ENCODE data around the gene PPME1. TPM values are rescaled to one million over a fixed set of nuclear protein-coding genes. Genes with fewer than 3 reads are reported as not detected.
A peak's percentile ranks its signal among the peaks of the same experiment; 100 is the strongest.

Gene PPME1
- total and polyA plus RNA-seq, 2 of the 4 experiments (the other 2 are of a cell fraction), result 42.3 to 89.5 TPM

DNA sequence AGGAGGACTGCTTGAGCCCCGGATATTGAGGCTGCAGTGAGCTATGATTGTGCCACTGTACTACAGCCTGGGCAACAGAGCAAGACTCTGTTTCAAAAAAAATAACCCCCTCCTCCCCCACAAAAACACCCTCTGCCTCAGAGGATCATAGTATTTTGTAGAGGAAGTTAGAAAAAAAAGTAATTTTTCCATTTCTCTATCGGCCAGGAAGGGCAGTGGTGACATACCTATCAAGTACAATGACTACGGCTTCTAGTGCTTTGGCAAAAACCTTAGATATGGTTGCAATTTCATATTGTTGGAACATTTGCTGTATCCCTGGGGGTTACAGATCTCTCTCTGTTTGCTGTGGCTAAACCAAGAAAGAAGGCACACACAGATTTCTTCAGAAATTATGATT lies 29.2 kb upstream of the PPME1 start:
- Histone ChIP-seq H3K27me3 (ENCODE audit: control insufficient read depth, insufficient read depth, low read length) (no peaks in the 10 kb centered on the region), H2BK120ac (ENCODE audit: low read depth, low read length) (peak overlapping the region; percentile 93; the same call in 1 of the 2 replicates), H2AK5ac (ENCODE audit: low read depth, low read length) (peak overlapping the region; percentile 71; the same call in 1 of the 2 replicates), H4K91ac (ENCODE audit: insufficient read depth, low read depth, low read length) (peak overlapping the region; percentile 91), H4K5ac (ENCODE audit: low read depth, low read length) (peak overlapping the region; percentile 87; the same call in 1 of the 2 replicates), H3K18ac (ENCODE audit: low read depth, low read length) (peak overlapping the region; percentile 86), H2AK9ac (replicated peaks; ENCODE audit: low read depth, low read length, poor library complexity) (no peak overlapping the region), H2BK15ac (ENCODE audit: low read depth, low read length) (peak overlapping the region; percentile 78; the same call in 2 of the 3 replicates), H3K4me3 (ENCODE audit: insufficient read depth, low read depth, low read length) (no peak overlapping the region), H2BK5ac (ENCODE audit: low read depth, low read length, poor library complexity, severe bottlenecking) (peak overlapping the region; percentile 95), H3K4me2 (ENCODE audit: low read depth, low read length) (no peak overlapping the region), H3K23ac (ENCODE audit: low read depth, low read length) (peak overlapping the region; percentile 84; the same call in 1 of the 2 replicates), H3K4me1 (ENCODE audit: control insufficient read depth, insufficient read depth, low read length) (peaks cover 19% of the 10 kb centered on the region), H2BK20ac (ENCODE audit: low read depth, low read length) (peak overlapping the region; percentile 91), H2AFZ (replicated peaks; ENCODE audit: low read length, poor library complexity) (no peak overlapping the region), H3K56ac (ENCODE audit: extremely low read depth, insufficient read depth, low read length) (no peak overlapping the region), H3K4ac (ENCODE audit: low read depth, low read length) (peak overlapping the region; percentile 92; the same call in 1 of the 2 replicates), H3K9me1 (ENCODE audit: insufficient read depth, low read length) (peaks cover 6% of the 10 kb centered on the region; the same call in 1 of the 2 replicates), H3K9me3 (ENCODE audit: control insufficient read depth, insufficient read depth, low read length) (no peaks in the 10 kb centered on the region; the same call in 1 of the 2 replicates), H3K27ac (ENCODE audit: insufficient read depth, low read length) (0 out of 2 replicates have a peak overlapping the region, but pooled peaks have one; percentile 51), H4K20me1 (ENCODE audit: insufficient read depth, low read length) (no peaks in the 10 kb centered on the region), H3K9ac (ENCODE audit: low read depth, low read length) (no peak overlapping the region), H3K79me1 (ENCODE audit: low read depth in 1 of 2, low read length in 2 of 2) (peaks cover 7 to 20% of the 10 kb centered on the region in 2 experiments; a peak in 3 of 4 replicates), H4K8ac (ENCODE audit: low read depth in 2 of 2, low read length in 2 of 2) (peak overlapping the region; percentile 14 to 84; a peak in 3 of 4 replicates), H3K14ac (replicated peaks; ENCODE audit: low read depth, low read length) (peak overlapping the region; percentile 48), H3K36me3 (ENCODE audit: control insufficient read depth, insufficient read depth, low read length) (no peaks in the 10 kb centered on the region; the same call in 1 of the 2 replicates)
- ChIA-PET POLR2A (ENCODE audit: unreplicated experiment) (no interaction called here), CTCF (interaction anchor here (0.8 to 0.9 kb wide), 2 partner anchors 9 to 45 kb away, joined by 5 to 7 read pairs; no protein-coding TSS in a partner anchor)
- ATAC-seq (ENCODE audit: low read depth) (no peak), DNase-seq (no peak)
- no TSS peak for BruUV-seq (replicated peaks)
- TF ChIP-seq POLR2A (IDR thresholded peaks at IDR 0.05; ENCODE audit: low read depth, low read length), result no peak
- TF ChIP-seq CHD1 (IDR thresholded peaks at IDR 0.05; ENCODE audit: low read depth, low read length), result no peak
- TF ChIP-seq MAFK (IDR thresholded peaks at IDR 0.05; ENCODE audit: low read depth, low read length), result no peak
- TF ChIP-seq, protein P1, sequence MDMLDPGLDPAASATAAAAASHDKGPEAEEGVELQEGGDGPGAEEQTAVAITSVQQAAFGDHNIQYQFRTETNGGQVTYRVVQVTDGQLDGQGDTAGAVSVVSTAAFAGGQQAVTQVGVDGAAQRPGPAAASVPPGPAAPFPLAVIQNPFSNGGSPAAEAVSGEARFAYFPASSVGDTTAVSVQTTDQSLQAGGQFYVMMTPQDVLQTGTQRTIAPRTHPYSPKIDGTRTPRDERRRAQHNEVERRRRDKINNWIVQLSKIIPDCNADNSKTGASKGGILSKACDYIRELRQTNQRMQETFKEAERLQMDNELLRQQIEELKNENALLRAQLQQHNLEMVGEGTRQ (IDR thresholded peaks at IDR 0.05; ENCODE audit: low read depth, low read length), result no peak
- no peak for TF ChIP-seq BHLHE40 (IDR thresholded peaks at IDR 0.05; ENCODE audit: low read depth, low read length)
- TF ChIP-seq RCOR1 (IDR thresholded peaks at IDR 0.05; ENCODE audit: insufficient replicate concordance, low read length), result no peak
- TF ChIP-seq RFX5 (IDR thresholded peaks at IDR 0.05; ENCODE audit: low read depth, low read length), result no peak
- TF ChIP-seq CEBPB (IDR thresholded peaks at IDR 0.05; ENCODE audit: low read depth, low read length), result no peak
- TF ChIP-seq, protein P2, sequence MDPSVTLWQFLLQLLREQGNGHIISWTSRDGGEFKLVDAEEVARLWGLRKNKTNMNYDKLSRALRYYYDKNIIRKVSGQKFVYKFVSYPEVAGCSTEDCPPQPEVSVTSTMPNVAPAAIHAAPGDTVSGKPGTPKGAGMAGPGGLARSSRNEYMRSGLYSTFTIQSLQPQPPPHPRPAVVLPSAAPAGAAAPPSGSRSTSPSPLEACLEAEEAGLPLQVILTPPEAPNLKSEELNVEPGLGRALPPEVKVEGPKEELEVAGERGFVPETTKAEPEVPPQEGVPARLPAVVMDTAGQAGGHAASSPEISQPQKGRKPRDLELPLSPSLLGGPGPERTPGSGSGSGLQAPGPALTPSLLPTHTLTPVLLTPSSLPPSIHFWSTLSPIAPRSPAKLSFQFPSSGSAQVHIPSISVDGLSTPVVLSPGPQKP (IDR thresholded peaks at IDR 0.05; ENCODE audit: borderline replicate concordance, low read depth, low read length), result no peak
- TF ChIP-seq, protein P3, sequence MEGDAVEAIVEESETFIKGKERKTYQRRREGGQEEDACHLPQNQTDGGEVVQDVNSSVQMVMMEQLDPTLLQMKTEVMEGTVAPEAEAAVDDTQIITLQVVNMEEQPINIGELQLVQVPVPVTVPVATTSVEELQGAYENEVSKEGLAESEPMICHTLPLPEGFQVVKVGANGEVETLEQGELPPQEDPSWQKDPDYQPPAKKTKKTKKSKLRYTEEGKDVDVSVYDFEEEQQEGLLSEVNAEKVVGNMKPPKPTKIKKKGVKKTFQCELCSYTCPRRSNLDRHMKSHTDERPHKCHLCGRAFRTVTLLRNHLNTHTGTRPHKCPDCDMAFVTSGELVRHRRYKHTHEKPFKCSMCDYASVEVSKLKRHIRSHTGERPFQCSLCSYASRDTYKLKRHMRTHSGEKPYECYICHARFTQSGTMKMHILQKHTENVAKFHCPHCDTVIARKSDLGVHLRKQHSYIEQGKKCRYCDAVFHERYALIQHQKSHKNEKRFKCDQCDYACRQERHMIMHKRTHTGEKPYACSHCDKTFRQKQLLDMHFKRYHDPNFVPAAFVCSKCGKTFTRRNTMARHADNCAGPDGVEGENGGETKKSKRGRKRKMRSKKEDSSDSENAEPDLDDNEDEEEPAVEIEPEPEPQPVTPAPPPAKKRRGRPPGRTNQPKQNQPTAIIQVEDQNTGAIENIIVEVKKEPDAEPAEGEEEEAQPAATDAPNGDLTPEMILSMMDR (conservative IDR thresholded peaks at IDR 0.05; ENCODE audit: low read depth, low read length), result no peak
- no peak for TF ChIP-seq MAZ (IDR thresholded peaks at IDR 0.05; ENCODE audit: borderline replicate concordance, low read depth, low read length)
- in situ Hi-C loops (cut with MboI; ENCODE audit: low sequenced_read_pairs), result no loop called here
- intact Hi-C loops (cut with micrococcal nuclease), result no loop called here
- dilution Hi-C loops (cut with HindIII; ENCODE audit: low sequenced_read_pairs, unreplicated experiment), result no loop called here
- WGBS, 2 experiments (ENCODE audit: extremely low coverage in 2 of 2, insufficient read length in 1 of 2), result 100% methylated on average over 1 of the region's 3 CpGs; no CpG with 5 or more reads in 1 of the 2 experiments
